Measurements from ENCODE around the gene CNOT6L. TPM values are rescaled to one million over a fixed set of nuclear protein-coding genes. Genes with fewer than 3 reads are reported as not detected.

The CNOT6L gene
- total RNA-seq, 1 donor from 2014 or later = 35.9 TPM

DNA sequence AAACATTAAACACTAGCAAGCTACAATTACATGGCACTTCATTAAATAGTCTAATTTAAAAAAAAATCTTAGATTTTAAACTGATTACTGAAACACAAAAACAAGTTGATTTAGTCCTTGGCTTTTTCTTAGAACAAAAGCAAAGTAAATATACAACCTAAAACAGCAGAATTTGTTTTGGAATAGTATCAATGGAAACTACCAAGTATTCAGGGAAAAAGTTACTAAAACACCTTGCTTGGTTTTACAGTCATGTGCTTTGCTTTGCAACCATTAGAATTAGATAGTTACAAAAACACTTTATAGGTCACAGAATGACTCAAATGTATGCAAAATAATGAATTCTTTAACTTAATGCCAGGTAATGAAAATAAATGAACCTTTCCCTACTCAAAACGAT lies 105.3 kb downstream of the CNOT6L start:
- no peak for DNase-seq (ENCODE audit: low read depth, low spot score)

DNA sequence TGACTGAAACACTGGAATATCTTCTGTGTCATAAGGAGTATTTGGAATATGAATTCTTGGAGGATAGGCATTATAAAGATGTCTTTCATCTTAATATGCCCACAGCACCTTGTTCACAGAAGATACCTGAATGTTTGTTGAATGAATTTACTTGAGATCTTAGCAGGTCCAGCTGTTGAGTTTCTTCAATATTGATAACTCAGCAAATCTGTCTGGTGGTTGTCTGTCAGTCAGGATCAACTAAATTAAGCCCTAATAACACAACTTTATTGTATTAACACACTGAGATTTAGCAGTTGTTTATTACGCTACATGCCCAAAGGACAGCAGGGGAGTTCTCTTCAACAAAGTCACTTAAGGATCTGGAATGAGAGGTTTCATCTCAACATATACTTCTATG lies 106.5 kb downstream of the CNOT6L start:
- DNase-seq (ENCODE audit: low read depth, low spot score) = no peak

GRCh38 chr4:77711469-77711868 lies 107.7 kb downstream of the CNOT6L start:
- no peak for DNase-seq (ENCODE audit: low read depth, low spot score)

- no peak for DNase-seq (ENCODE audit: low read depth, low spot score)
These were observed 108.5 kb downstream of the CNOT6L start for GRCh38 chr4:77710684-77711083.

DNA sequence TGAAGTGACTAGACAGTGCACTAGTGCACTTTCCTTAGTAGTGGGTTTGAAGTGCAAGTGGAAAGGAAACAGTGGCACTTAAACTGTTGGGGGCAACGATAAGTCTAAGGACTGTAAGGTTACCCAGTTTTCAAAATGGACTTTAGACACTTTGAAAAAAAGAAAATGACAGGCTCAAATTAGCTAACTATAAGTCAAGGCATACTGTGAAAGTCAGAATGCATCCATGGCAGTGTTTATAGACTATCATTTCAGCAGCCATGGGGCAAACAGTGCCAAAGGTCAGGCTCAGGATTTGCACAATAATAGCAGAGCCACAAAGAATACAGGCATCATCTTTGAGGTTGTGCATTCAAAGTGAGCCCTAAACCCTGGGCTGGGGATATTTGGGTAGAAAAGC lies 109.1 kb downstream of the CNOT6L start:
- DNase-seq (ENCODE audit: low read depth, low spot score) = no peak

- no peak for DNase-seq (ENCODE audit: low read depth, low spot score)
These were observed 112.5 kb downstream of the CNOT6L start for GRCh38 chr4:77706717-77707116.

GRCh38 chr4:77703666-77704065 lies 115.5 kb downstream of the CNOT6L start:
- DNase-seq (ENCODE audit: low read depth, low spot score) = no peak

DNA sequence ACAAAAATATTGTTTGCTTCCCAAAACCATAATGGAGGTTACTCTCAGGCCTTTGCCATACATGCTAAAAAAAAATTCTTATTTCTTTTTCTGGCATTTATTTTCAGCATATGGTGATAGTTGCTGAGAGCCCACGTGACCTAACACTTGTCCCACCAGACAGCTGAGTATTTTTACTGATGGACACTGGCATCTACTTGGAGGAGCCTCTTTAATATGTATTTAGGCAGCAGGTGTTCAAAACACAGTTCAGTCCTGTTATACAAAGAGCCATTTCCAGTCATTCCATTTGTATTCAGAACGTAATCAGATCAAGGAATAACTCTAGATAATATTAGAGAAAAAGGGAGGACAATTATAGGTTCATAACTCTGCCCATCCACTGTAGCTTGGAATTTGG lies 118.0 kb downstream of the CNOT6L start:
- no peak for DNase-seq (ENCODE audit: low read depth, low spot score)

- DNase-seq (ENCODE audit: low read depth, low spot score) = peak; percentile 50
These were observed 119.4 kb downstream of the CNOT6L start for GRCh38 chr4:77699731-77700210.

DNA sequence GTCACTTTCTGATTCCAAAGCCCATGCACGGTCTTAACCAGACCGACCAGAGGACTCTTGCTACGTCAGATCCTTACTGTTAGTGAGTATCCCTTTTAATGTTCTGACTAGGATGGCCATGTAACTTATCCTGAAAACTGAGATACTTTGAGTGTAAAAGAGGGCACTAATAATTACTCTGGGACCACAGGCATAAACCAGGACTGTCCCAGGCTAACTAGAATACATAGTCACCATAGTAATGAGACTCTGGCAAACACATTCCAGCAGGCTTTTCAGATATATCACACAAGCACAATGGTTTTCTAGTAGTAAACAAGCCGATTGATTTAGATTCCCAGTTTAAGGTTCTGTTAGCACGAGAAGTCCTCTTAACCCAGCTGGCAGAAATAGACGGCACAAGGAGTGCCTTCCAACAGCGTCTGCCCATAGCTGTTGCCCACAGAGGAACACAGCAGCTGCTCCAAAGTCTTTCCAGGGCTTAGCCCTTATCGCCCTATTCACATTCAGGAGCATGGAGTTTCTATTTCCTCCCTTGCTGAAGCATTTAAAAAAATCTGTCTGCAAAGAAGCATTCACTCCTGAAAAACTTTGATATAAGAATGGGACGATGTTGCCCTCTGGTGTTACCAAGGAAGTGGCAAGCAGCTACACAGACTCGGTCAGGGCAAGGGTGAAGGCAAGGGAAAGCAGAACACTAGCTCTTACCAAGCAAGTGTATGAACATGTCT lies 121.1 kb downstream of the CNOT6L start:
- DNase-seq (ENCODE audit: low read depth, low spot score) = peak; percentile 22

DNA sequence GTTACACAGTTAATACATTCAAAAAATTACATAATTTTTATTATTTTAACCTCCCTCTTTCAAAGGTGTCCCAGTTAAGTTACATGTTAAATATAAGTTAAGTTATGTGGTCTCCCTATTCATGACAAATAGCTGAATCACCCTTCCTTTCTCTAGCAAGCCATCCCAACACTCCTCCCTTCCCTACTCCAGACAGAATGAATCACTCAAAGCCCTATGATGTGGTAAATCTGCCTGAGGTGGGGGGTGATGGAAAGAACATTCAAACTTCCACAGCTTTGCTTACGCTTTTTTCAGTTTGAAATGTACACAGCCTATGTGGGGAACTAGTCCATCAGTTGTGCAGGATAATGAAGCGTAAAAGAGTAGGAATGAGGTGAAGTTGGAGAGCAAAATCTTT lies 123.4 kb downstream of the CNOT6L start:
- peak; percentile 64 for DNase-seq (ENCODE audit: low read depth, low spot score)

DNA sequence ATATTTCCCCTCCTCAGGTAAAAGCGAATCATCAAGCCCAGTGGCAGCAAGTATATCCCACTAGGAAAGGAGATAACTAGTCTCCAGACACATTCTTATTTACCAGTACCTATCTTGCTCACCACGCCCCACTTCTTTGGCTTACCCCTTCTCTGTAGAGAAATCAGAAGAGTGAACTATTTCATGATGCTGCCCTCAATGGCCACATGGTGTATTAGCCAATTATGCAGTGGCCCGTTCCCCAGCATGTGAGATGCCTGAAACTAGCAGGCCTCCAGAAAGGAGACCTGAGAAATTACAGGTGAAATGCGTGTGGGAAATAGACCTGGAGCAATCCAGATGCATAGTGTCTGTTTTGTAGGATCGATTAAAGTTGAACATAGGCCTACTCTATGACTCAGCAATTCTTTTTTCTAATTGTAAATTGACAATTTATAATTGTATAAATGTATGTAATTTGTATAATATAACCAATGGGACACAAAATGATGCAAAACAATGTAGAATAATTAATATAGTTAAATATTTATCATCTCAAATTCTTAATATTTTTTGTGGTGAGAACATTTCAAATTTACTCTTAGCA lies 126.2 kb downstream of the CNOT6L start:
- DNase-seq (ENCODE audit: low read depth, low spot score) = no peak

GRCh38 chr4:77681792-77682191 lies 137.4 kb downstream of the CNOT6L start:
- no peak for DNase-seq (ENCODE audit: low read depth, low spot score)

DNA sequence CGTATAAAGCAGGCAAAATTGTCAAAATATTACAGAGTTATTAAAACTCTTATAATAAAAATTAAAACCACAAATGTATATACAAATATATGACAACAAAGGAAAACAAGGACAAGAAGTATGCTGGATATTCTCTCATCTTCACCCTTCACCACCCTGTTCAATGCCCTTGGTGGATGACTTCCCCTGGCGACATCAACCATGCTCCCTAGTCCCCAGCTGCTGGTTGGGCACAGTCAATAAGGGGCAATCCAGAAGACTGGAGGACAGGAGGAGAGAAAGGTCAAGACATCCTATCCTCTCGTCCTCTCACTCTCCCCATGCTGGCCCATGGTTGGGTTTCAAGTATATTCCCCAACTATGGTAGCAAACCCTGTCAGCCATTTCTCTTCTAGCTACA lies 142.3 kb downstream of the CNOT6L start:
- DNase-seq (ENCODE audit: low read depth, low spot score) = no peak

- no peak for DNase-seq (ENCODE audit: low read depth, low spot score)
These were observed 148.1 kb downstream of the CNOT6L start for GRCh38 chr4:77671051-77671450.

- no peak for DNase-seq (ENCODE audit: low read depth, low spot score)
These were observed 149.1 kb downstream of the CNOT6L start for GRCh38 chr4:77669946-77670590.

DNA sequence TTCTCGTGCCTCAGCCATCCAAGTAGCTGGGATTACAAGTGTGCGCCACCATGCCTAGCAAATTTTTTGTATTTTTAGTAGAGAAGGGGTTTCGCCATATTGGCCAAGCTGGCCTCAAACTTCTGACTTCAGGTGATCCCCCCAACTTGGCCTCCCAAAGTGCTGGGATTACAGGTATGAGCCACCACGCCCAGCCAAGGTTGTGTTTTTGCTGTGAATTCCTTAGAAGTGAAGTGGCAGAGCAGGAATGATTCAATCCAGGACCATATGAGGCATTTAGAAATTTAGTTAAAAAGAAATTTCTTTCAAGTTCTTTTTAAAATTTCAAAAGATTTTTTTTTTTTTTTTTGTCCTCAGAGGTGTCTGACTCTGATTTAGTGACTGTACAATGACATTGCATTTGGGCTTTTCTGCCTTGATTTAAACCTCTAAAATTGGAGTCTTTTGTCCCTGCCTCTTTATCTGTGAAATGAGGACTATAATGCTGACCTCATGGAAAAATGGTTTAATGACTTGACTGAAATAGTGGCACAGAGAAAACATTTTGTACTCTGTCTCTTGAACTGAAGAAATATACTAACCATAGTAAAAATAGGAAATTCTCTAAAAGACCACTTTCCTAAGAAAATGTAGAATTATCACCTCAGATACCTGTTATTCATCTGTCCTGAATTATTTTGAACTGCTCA lies 153.6 kb downstream of the CNOT6L start:
- DNase-seq (ENCODE audit: low read depth, low spot score) = no peak

Other genes starting within 250 kb of the CNOT6L start
- not detected in 2 replicates for gene CXCL13, start 213.5 kb downstream of the CNOT6L start, total RNA-seq
- 28.4 and 48.8 TPM in 2 replicates for gene MRPL1, start 43.5 kb upstream of the CNOT6L start, total RNA-seq
- gene FRAS1, start 238.0 kb upstream of the CNOT6L start, total RNA-seq = 8.6 and 26.8 TPM in 2 replicates

Data from pulmonary artery endothelial cell (primary cell).